Caki2 (cell line): ENCODE results near the gene UBA7. TPM values are rescaled to one million over a fixed set of nuclear protein-coding genes. Genes with fewer than 3 reads are reported as not detected.

Experiments
- DNase-seq: peaks from one replicate; pipeline ENCODE4 v3.0.0-alpha.2; 2015; ENCODE audit warnings: low read depth
- in situ Hi-C: cut with HindIII; loops from 2 replicates; pipeline ENCODE4 v1.10.0; 2016; ENCODE audit warnings: low sequenced_read_pairs, low pct_unique_long_range_greater_than_20kb, mixed read lengths
- total RNA-seq: library from RNA; depleted of rRNA; stranded (reverse); fragments of >200 nt; shearing (Covaris generic); gene quantifications from 2 replicates; pipeline ENCODE4 v1.2.3, GENCODE V29; 2014; ENCODE audit warnings: low replicate concordance

The UBA7 gene
- total RNA-seq, 1 experiment from 2014 or later = 19.6 TPM

GRCh38 chr3:49807431-49808114 is 6.2 kb downstream of the UBA7 start:
- in situ Hi-C loops = no loop called here
- no peak for DNase-seq

DNA sequence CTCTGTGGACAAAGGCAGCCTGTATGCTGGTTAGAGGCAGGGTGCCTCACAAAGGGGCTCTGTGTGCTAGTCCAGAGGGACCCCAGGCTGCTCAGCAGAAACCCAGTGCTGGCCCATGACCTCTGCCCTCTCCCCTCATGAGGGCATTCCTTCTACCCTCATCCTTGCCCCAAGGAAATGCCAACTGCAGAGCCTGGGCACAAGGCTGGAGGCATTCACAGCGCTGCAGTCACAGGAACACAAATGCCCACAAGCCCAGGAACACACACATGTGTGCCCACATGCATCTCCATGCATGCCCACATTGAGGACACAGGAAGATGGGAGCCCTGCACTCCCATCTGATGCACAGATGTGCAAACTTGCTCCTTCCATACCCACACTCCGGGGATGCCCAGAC is 6.9 kb downstream of the UBA7 start:
- in situ Hi-C loops = no loop called here
- no peak for DNase-seq

DNA sequence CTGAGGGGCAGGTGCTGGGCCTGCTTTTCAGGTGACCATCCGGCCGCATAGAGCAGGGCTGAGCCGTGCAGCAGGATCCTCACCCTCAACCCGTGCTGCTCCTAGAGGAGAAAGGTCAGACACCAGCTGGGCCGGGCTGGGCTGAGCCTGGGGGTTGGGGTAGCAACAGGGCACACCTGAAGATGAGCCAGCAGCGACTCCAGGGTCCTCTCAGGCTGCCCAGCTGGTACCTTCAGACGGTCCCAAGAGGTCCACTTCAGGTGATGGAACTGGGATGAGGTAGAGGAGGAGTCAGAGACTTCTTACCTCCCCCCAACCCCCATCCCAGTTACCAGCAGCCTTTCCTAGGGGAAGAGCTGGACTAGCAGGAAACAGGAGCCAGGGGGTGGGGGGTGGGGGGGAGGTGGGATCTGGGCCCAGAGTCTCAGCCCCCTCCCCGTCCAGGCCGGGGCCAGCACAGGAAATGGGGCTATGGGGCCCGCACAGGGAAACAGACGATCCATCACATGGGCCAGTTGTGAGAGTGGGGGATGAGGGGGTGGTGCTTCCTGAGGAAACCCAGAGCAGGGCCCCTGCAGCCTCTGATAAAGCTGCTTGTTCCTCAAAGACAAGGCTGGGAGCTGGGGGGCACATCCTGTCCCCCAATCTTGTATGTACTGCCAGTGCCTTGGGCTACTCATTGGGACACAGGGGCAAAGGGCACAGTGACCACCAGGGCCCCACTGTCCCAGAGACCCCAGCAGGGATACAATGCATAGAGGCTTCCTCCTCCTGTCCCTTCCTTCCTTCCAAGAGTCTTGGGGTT is 7.7 kb downstream of the UBA7 start:
- DNase-seq = no peak
- in situ Hi-C loops = no loop called here

DNA sequence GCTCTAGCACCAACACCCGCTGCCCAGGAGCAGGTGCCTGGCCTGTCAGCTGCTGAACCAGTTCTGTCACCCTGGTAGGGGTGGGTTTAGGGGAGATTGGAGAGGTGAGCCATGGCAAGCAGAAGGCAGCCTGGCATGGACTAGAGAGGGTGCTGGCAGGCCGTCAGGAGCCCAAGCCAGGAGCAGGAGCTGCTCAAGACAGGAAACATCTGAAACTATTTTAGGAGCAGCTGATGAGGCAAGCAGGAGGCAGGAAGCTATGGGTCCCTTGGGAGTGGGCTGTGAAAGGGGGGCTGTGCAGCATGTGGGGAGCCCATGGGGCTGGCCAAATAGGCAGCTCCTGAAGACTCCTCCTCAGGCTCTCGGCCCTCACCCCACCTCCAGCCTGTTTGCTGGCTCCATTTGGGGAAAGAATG is 8.4 kb downstream of the UBA7 start:
- in situ Hi-C loops = no loop called here
- DNase-seq = no peak

DNA sequence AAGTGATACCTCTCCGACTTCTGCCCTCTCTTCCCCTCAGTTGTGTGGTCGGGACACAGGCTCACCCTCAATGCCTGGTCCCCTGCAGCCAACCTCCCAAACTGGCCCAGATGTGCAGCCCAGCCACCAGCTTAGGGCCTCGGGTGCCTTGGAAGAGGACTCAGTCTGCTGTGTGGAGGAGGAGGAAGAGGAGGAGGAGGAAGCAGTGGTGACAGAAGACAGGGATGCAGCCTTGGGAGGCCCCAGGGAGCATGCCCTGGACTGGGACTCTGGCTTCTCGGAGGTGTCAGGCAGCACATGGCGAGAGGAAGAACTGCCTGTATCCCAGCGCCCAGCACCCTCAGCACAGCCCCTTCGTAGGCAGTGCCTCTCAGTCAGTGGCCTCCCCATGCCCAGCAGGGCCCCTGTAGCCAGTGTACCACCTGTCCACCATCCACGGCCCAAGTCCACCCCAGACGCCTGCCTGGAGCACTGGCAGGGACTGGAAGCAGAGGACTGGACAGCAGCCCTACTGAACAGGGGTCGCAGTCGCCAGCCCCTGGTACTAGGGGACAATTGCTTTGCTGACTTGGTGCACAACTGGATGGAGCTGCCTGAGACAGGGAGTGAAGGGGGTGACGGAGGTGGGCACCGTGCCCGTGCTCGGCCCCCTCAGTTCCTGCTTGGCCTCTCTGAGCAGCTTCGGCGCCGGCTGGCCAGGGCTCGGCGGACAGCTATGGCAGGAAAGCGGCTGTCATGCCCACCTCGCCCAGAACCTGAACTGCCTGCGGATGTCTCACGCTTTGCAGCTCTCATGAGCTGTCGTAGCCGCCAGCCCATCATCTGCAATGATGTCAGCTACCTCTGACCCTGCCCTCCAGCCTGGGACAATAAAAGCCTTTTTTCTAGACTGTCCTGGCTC is 9.4 kb downstream of the UBA7 start:
- in situ Hi-C loops = no loop called here
- no peak for DNase-seq

DNA sequence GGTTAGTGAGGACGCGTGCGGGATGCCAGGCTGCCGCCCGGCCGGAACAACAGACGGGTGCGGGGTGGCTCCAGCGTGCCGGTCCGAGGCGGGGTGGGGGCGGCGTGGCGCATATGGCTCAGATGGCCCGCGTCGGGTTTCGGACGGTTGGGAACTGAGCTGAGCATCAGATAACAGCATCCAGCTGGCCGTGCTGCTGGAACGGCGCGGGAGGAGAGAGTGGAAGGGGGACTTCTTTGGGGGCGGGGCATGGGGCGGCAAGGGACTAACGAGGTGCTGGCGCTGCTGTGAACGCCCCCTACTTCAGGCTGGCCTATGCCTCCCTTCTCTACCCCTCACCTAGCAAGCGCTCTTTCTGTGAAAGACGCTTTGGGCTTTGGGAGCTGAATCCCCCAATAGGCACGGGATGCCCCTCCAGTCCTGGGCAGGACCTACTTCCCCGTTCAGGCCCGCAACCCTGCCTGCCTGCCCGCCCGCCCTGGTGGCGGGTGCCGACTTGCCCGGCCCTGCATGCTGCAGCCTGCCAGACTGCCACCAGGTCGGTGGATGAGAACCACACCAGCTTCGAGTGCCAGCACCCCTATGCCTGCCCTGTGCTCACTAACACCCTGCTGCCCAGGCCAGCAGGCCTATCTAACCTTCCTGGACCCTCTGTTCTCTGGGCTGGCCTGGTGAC is 10.2 kb downstream of the UBA7 start:
- DNase-seq = no peak
- in situ Hi-C loops = no loop called here

GRCh38 chr3:49802719-49803464 is 10.9 kb downstream of the UBA7 start, which contains the start of gene INKA1:
TSS of gene INKA1 (plus strand) at chr3:49803261. CDS start at chr3:49803393, 132 bp downstream.
- in situ Hi-C loops = no loop called here
- DNase-seq = peak; percentile 67

DNA sequence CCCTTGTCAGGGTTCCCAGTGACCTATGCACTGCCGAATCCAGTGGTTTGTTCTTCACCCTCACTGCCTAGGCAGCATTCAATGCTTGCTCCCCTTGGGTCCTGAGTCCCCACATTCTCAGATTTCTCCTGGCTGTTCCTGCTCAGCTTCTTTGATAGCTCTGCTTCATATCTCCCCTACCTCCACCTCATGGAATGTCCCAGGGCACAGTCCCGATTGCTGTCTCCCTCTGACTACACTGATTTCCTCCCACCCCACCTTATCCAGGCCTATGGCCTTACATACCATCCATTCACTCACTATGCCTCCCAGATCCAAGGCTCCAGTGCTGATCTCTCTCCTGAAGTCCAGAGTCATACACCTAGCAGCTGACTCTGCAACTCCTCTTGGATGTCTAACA is 12.6 kb downstream of the UBA7 start:
- in situ Hi-C loops = no loop called here
- DNase-seq = no peak

DNA sequence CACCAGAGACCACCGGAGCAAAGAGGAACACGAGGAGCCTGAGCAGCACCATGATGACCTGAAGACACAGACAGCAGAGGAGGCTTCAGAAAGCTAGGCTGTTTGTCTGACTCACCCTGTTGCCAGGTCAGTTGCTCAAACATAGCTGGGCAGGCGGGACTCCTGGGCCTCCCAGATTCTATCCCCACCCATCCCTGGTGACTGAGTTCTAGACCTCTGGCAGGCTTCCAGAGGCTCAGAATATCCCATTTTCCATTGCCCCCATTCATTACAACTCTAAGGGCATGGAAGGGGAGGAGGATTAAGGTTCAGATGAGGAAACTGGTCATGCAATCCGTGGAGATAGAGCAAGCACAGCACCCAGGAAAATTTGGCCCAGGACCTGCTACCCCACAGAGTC is 14.0 kb downstream of the UBA7 start, which contains the start of gene CDHR4:
Gene CDHR4 (minus strand): TSS at position 113 of the 400 bp plus-strand sequence. CDS start 61 bp downstream, at position 52.
- DNase-seq = peak; percentile 50
- in situ Hi-C loops = no loop called here

- in situ Hi-C loops = no loop called here
- no peak for DNase-seq
These were observed 14.6 kb downstream of the UBA7 start for GRCh38 chr3:49799105-49799504.

DNA sequence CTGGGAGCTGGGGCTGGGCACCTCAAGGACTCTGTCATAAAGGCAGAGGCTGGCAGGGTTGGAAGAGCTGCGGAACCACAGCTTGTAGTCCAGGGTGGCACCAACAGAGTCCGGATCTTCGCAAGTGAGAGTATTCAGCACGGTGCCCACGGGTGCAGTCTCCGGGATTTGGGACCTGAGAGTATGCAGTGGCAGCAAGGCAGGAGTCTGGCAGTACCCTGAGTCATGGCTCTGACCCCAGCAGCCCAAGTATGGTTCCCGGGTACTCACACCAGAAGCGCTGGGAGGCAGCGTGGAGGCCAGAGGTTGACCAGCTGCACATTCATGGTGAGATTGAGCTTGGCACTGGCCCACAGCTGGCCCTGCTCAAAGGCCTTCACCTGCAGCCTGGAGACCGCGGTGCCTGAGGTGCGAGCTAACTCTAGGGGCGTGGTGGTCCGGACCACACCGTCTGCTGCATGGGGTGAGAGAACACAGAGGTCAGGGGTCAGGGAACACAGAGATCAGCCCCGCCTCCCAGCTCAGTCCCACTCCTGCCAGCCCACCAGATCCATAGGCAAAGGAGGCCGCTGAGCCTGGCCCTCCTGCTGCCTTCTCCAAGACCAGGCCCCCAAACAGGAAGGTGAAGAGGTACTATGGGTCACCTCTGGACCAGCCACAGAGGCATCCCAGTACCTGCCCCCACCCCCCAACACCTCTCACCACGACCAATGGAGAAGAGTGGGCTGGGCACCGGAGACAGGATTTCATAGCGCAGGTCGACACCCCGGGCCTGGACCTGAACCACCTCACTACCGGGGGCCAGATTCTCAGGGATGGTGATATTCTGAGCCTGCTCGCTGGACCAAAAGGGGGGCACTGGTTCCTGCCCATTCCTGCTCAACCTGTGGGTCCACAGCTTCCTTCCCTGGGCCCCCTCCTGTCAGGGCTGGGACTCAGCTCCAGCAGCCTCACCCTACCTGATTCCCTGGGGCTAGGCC is 18.5 kb downstream of the UBA7 start:
- DNase-seq = no peak
- in situ Hi-C loops = no loop called here

- in situ Hi-C loops = no loop called here
- DNase-seq = no peak
These were observed 19.3 kb downstream of the UBA7 start for GRCh38 chr3:49794431-49794830.

- in situ Hi-C loops = no loop called here
- no peak for DNase-seq
These were observed 20.2 kb downstream of the UBA7 start for GRCh38 chr3:49793486-49794085.

GRCh38 chr3:49792371-49793150 is 21.2 kb downstream of the UBA7 start:
- no peak for DNase-seq
- in situ Hi-C loops = no loop called here

- DNase-seq = no peak
- in situ Hi-C loops = no loop called here
These were observed 22.2 kb downstream of the UBA7 start for GRCh38 chr3:49791571-49791970.
